GM12874 (cell line): ENCODE results near the gene TECPR2.

Experiments used
- CTCF ChIP-seq: IDR thresholded peaks from 2 replicates; pipeline ENCODE4 v1.5.1; 2011; ENCODE audit warnings: low read depth, mild to moderate bottlenecking, control low read depth, low read length, moderate library complexity; ENCODE audit not compliant: insufficient read depth

TECPR2 gene

GRCh38 chr14:102544747-102545460 lies 182.2 kb downstream of the TECPR2 start:
- no peak for TF ChIP-seq CTCF

- no peak for TF ChIP-seq CTCF
Measured at GRCh38 chr14:102545461-102546265, 182.9 kb downstream of the TECPR2 start.

GRCh38 chr14:102548616-102549240 lies 186.0 kb downstream of the TECPR2 start:
- TF ChIP-seq CTCF, result no peak
